HG03135 (cell line): ENCODE measurements around the gene SLC47A1.

Experiments
- ATAC-seq: cut with Tn5 transposase; IDR thresholded peaks from one replicate; pipeline ENCODE4 v1.9.1; 2021; ENCODE audit warnings: mild to moderate bottlenecking, moderate library complexity; ENCODE audit not compliant: unreplicated experiment

Gene SLC47A1

DNA sequence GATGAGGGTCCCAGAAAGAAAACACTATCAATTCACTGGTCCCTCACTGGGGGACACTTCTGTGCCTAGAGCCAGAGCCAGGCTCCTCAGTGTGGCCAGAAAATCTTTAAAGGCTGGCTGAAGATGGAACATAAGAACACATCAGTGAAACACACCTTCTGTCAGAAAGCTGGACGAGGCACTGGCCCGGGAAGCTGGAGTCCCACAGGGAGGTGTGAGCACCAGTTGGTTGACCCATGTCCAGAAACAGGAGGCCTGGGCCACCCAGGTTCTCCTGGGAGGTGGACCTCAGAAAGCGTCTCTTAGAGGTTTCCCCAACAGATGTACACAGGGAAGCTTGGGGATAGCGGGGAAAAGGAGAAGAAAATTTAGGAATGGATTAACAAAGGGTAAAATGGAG, 58.7 kb downstream of the SLC47A1 start:
- ATAC-seq, result no peak

DNA sequence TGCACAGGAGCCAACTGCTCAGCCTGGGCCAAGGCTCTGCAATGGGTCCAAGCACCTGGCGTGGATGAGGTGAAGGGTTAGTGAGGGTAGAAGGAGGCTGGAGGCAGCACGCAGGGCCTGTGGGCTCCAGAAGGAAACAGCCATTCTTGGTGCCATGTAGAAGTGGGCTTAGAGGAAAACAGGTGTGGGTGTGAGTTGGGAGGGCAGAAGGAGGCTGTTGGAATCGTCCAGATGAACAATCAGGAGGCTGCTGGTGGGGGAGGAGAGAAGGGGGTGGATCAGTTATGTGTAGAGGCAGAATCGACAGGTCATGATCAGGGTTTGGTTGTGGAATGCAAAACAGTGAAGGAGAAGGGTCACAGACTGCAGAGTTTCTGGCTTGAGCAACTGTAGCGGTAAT, 63.2 kb downstream of the SLC47A1 start:
- ATAC-seq, result no peak

DNA sequence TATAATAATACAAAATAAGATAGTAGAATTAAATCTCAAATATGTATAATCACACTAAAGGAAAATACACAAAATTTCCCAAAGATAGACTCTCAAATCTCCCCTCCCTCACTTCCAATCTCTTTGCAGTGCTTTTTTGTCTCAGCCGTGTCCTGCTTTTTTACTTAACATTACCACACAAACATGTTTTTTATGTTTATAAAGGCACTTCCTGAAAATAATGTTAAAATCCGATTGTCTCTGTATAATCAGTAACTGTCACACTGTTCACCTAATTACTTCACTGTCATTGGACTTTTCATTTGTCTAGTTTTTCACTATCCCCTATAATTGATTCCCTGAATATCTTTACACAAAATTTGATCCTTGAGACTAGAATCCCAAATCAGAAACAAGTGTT, 76.7 kb downstream of the SLC47A1 start:
- no peak for ATAC-seq

- ATAC-seq, result no peak
Observed at GRCh38 chr17:19610879-19611278, 77.2 kb downstream of the SLC47A1 start.

- ATAC-seq, result no peak
Observed at GRCh38 chr17:19613979-19614378, 80.3 kb downstream of the SLC47A1 start.

DNA sequence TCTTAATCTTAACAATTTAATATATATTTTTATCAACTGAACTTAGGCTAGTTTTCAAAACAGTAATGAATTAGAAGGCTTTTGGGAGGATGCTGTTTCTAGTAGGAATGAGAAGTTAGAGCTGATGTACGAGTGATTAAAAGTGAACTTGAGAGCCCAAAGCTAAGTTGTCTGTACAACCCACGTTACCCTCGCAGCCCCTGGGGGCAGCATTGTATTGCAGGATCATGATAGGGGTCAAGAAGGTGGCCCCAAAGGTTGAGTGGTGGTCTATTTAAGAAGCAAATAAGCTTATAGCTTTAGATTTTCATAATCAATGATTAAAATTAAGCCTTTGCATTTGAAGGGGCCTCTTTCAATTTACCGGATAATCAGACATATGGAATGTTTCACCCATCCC, 81.2 kb downstream of the SLC47A1 start:
- ATAC-seq, result no peak

GRCh38 chr17:19618015-19618414, 84.4 kb downstream of the SLC47A1 start:
- ATAC-seq, result no peak

GRCh38 chr17:19619705-19620325, 86.2 kb downstream of the SLC47A1 start:
- ATAC-seq, result no peak

DNA sequence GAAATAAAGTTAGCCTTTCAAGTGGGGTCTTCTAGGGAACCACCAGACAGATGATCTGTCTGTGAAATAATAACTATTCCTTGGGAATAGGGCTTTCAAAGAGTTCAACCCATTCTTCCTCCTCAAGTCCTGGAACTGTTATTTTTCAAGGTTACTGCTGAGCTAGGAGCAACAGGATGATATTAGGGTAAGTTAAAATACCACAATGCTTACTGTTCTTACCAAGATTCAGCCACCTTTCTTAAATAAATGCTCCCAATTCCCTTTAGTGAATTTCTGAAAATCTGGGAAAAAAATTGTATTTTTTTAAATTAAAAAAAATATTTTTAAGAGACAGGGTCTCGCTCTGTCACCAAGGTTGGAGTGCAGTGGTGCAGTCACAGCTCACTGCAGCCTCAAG, 88.0 kb downstream of the SLC47A1 start:
- no peak for ATAC-seq

GRCh38 chr17:19626079-19626478, 92.4 kb downstream of the SLC47A1 start:
- ATAC-seq, result no peak
